NCI-H2227 (cell line): Measurements from ENCODE around the gene EVPL.
"Not testable (repeated sequence)": the region's sequence is repeated elsewhere in the genome, so short reads cannot be mapped to it uniquely, and the experiment has no call there.

Experiments
- DNase-seq: peaks from one replicate; lab custom pipeline; 2025; ENCODE audit not compliant: unreplicated experiment; lab: John Stamatoyannopoulos, UW

Gene EVPL

DNA sequence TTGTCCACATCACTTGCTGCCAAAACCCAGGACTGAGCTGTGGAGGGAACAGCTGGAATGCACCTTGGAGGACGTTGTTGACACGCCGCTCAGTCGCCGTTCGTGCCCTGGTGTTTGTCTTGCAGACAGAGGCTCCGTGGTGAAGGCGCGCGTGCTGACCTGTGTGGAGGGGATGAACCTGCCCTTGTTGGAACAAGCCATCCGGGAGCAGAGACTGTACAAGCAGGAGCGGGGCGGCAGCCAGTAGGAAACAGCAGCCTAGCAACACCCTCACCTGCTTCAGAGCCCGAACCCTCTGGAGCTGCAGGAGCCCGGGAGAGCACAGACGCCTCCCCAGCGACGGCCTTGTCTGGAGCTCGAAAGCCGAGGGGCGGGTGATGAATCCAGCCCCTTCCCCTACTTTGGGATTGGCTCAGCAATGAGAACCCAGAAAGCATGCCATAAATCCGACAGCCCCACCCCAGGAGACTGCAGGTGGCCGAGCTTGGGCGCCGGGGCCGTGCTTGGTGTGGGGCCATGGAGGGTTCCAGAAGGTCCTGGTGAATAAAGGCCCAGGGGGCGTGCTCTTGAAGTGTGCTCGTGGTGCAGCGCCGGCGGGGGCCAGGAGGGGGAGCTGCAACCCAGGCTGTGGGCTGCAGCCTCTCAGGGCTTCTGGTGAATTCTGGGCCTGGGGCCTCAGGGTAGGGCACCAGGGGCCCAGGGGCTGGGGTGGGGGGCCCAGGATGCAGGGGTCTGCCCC lies 26.9 kb downstream of the EVPL start:
- DNase-seq: peak; percentile 61

- DNase-seq: no peak
Measured at GRCh38 chr17:75998327-75998795, 28.7 kb downstream of the EVPL start.

DNA sequence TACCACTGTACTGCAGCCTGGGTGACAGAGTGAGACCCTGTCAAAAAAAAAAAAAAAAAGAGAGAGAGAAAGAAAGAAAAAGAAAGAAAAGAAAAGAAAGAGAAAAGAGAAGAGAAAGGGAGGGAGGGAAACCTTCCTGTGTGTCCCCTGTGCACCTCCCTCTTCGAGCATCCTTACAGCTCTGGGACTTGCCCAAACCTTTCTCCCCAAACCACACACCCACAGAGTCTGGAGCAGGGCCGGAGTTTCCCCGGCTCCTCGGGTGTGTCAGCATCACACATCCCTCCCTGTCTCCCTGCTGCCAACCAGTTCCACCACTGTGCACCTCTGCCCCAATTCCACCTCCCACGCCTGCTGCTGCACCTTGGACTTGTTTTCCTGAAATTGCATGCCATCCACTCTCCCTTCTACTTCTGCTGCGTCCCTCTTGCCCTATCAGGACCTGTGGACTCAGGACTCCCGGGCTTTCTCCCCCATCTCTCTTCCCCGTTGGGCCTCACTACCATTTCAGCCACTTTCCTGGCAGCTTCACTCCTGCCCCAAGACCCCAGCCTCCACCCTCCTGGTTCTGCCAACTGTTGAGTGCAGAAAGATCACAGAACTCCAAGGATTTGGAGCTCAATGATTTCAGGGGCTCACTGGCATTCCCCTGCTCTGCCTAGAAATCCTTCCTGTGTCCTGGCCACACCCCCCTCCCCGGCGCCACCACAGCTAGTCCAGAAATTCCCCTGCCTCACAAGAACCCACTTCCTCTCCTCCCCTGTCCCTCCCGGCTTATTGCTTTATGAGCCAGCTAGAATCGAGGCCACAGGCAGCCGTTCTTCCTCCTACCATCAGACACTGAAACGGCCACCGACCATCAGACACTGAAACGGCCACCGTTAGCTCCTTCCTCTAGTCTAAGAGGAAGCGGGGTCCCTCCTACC lies 30.2 kb downstream of the EVPL start:
- no peak for DNase-seq

- DNase-seq: no peak
Measured at GRCh38 chr17:75995385-75995925, 31.7 kb downstream of the EVPL start.

- DNase-seq: no peak
Measured at GRCh38 chr17:75994802-75995370, 32.2 kb downstream of the EVPL start.

GRCh38 chr17:75991396-75991795 lies 35.7 kb downstream of the EVPL start:
- no peak for DNase-seq

DNA sequence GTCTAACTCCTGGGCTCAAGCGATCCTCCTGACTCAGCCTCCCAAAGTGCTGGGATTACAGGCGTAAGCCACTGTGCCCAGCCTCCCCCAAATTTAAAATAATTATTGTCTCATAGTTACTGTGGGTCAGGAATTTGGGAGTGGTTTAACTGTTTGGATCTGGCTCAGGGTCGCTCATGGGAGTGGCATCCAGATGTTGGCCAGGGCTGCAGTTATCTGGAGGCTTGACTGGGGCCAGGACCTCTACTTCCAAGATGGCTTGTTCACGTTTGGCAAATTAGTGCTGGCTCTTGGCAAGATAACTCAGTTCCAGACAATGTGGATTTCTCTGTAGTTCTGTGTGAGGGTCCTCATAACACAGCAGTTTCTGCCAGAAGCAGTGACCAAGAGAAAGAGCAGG lies 40.1 kb downstream of the EVPL start:
- DNase-seq: no peak

DNA sequence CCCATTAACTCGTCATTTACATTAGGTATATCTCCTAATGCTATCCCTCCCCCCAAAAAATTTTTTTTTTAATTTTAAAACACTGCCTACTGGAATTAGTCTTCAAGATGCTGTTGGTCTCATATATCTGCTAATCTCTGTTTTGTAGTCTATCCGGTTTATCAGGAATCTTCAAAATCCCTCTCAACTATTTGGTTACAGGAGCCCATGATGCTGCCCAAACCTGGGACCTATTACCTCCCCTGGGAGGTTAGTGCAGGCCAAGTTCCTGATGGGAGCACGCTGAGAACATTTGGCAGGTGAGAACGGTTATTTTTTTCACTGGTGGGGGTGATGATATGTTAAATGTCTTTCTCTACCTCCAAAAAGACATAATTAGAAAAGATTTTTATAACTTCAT lies 41.1 kb downstream of the EVPL start:
- DNase-seq: no peak

- DNase-seq: no peak
Measured at GRCh38 chr17:75983501-75984181, 43.5 kb downstream of the EVPL start.

DNA sequence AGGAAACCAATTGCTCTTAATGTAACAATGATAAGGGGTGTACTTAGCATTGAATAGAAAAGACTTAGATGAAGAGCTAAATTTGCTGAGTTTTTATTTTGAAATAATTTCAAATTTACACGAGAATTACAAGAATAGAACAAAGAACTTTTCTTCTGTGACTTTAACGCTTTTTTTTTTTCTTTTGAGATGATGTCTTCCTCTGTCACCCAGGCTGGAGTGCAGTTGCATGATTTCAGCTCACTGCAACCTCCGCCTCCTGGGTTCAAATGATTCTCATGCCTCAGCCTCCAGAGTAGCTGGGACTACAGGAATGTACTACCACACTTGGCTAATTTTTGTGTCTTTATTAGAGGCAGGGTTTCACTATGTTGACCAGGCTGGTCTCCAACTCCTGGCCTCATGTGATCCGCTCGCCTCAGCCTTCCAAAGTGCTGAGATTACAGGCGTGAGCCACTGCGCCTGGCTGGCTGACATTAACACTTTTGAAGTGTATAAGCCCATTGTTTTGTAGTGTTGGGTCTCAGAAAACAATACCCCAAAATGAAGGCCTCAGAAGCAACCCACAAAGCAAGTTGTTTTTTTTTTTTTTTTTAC lies 46.0 kb downstream of the EVPL start:
- DNase-seq: no peak

- DNase-seq: no peak
Measured at GRCh38 chr17:75980188-75981018, 46.7 kb downstream of the EVPL start.

DNA sequence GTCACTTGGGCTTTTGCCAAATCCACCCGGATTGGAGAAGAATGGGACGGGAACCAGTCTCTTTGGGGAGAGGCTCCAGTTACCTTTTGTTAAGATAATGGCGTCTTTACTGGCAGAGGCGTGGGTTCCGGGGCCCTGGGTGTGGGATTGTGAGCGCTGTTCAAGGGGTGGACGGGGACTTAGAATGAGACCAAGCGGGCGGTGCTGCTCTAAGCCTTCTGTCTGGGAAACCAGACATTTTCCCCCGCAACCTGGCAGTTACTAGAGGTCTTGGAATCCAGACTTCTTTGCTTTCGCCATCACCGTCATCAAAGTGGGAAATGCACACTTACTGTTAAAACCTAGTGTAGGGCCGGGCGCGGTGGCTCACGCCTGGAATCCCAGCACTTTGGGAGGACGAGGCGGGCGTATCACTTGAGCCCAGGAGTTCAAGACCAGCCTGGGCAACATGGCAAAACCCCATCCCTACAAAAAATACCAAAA lies 47.4 kb downstream of the EVPL start:
- no peak for DNase-seq

GRCh38 chr17:75978938-75979704 lies 48.0 kb downstream of the EVPL start, which contains the start of the genes ACOX1 and TEN1:
Gene ACOX1, minus strand, starts transcription at chr17:75979166. Its CDS starts 93 bp downstream, at chr17:75979073.
Gene TEN1, plus strand, starts transcription at chr17:75979240. Its CDS starts 6,953 bp downstream, at chr17:75986193.
- peak; percentile 98 for DNase-seq

DNA sequence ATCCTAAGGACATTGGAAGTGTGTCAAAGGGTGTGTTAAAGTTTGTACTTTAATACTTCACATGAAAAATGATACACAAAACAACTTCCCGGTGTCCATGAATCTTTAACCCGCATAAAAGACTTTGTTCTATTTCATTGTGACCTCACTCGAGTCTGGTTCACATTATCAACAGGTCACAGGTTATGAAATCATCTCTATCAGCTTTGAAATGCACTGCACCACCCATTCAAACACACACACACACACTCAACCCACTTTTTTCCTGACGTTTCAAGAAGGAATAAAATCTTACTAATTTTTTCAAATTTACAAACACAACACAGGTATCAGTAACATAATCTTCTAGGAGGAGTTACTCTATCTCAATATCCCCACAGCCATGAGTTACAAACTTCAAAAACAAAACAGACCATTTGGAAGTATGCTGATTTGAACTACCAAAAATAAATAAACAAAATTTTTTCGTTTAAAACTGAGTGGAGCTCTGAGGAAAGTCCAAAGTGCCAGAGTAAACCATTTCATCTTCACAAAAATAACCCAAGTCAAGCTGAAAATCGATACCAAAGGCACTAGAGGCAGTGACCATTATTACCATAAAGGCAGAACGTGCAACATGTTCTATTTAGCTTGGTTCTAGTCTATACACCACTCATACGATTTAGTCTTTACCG lies 50.8 kb downstream of the EVPL start:
- no peak for DNase-seq

DNA sequence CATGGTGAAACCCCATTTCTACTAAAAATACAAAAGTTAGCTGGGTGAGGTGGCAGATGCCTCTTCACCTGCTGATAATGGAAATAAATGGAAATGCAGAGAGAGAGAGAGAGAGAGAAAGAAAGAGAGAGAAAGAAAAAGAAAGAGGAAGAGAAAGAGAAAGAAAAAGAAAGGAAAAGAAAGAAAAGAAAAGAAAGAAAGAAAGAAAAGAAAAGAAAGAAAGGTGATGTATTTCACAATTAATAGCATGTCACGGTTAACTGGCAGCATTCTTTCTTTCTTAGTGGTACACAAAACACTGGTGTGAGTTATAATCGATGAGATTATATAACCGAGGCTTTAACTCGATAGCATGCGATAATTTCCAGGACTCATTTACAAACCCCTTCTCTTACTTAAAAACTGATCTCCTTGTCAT lies 51.3 kb downstream of the EVPL start:
- DNase-seq: no peak

GRCh38 chr17:75975187-75975586 lies 51.9 kb downstream of the EVPL start:
- not testable (repeated sequence) for DNase-seq

- no peak for DNase-seq
Measured at GRCh38 chr17:75970626-75971025, 56.5 kb downstream of the EVPL start.

GRCh38 chr17:75970011-75970523 lies 57.0 kb downstream of the EVPL start:
- DNase-seq: no peak
